Endothelial cell of umbilical vein (primary cell): ENCODE measurements around the gene KIAA1671. TPM values are rescaled to one million over a fixed set of nuclear protein-coding genes. Genes with fewer than 3 reads are reported as not detected.
A peak's percentile ranks its signal among the peaks of the same experiment; 100 is the strongest.

Experiments used
- BruUV-seq: library from RNA; stranded (reverse); fragments of 400-500 nt; replicated peaks from 2 replicates; lab custom pipeline; 2021; lab: Mats Ljungman, UMichigan
- CTCF ChIA-PET: fragments of 300-600, 350-600 bp; sonication (Branson Sonifier 250); formaldehyde crosslinking; loops from one replicate; lab custom pipeline; 2021; ENCODE audit warnings: antibody characterized with exemption, inconsistent platforms; lab: Charles Lee
- POLR2A ChIA-PET: fragments of 300-600, 350-600 bp; sonication (Branson Sonifier 250); formaldehyde crosslinking; loops from one replicate; lab custom pipeline; 2021; ENCODE audit warnings: antibody characterized with exemption, inconsistent platforms; lab: Charles Lee
- DNase-seq: peaks from one replicate; pipeline ENCODE4 v3.0.0-alpha.2; 2011; ENCODE audit warnings: low read depth, low spot score
- FAIRE-seq: peaks from 2 replicates; lab custom pipeline; 2011; peaks lifted over from hg19 to GRCh38; lab: Jason Lieb, UNC
- H2AFZ ChIP-seq: 2 replicates; pipeline ENCODE4 v1.6.0; 2012; ENCODE audit warnings: low read depth, low read length, control low read depth, inconsistent platforms
- H3K27ac ChIP-seq: 2 replicates; pipeline ENCODE4 v1.5.1; 2011; ENCODE audit warnings: low read depth, mild to moderate bottlenecking, control low read depth, low read length, moderate library complexity; ENCODE audit not compliant: insufficient read depth
- H3K27me3 ChIP-seq, 2 experiments: 2 replicates each; pipeline versions ENCODE4 v1.6.0 to v1.6.1; 2011; ENCODE audit warnings: low read length in 2 of 2, mixed read lengths in 1 of 2; ENCODE audit not compliant: control insufficient read depth in 2 of 2, insufficient read depth in 2 of 2
- H3K36me3 ChIP-seq, 2 experiments: 2 replicates in 1 of 2; 3 replicates in 1 of 2; pipeline ENCODE4 v1.5.1; 2011; ENCODE audit warnings: low read length in 2 of 2, mild to moderate bottlenecking in 1 of 2, moderate library complexity in 1 of 2; ENCODE audit not compliant: control insufficient read depth in 2 of 2, insufficient read depth in 2 of 2; ENCODE audit errors: extremely low read depth in 1 of 2
- H3K4me1 ChIP-seq: 3 replicates; pipeline ENCODE4 v1.5.1; 2011; ENCODE audit warnings: mild to moderate bottlenecking, low read length; ENCODE audit not compliant: control insufficient read depth, insufficient read depth; ENCODE audit errors: extremely low read depth
- H3K4me2 ChIP-seq: 2 replicates; pipeline ENCODE4 v1.6.1; 2011; ENCODE audit warnings: low read length, control low read depth, mixed read lengths; ENCODE audit not compliant: insufficient read depth
- H3K4me3 ChIP-seq, 3 experiments: fragments of 200-600 bp in 1 of 3; sonication (generic), shearing (Covaris generic) in 1 of 3; replicated peaks in 1 of 3; 2 replicates each; pipeline ENCODE4 v1.5.1; 2011 to 2016; ENCODE audit warnings: control low read depth in 3 of 3, low read length in 3 of 3, mild to moderate bottlenecking in 2 of 3, inconsistent platforms in 1 of 3, low read depth in 1 of 3, moderate library complexity in 1 of 3; ENCODE audit not compliant: insufficient read depth in 1 of 3
- H3K79me2 ChIP-seq: 2 replicates; pipeline ENCODE4 v1.6.0; 2012; ENCODE audit warnings: low read length, inconsistent platforms; ENCODE audit not compliant: control insufficient read depth, insufficient read depth
- H3K9ac ChIP-seq: replicated peaks from 2 replicates; pipeline ENCODE3; 2011; ENCODE audit warnings: low read length, control low read depth; ENCODE audit not compliant: insufficient read depth; ENCODE audit errors: extremely low read depth
- H3K9me1 ChIP-seq: replicated peaks from 3 replicates; pipeline ENCODE4 v1.6.0; 2011; ENCODE audit warnings: mild to moderate bottlenecking, low read length; ENCODE audit not compliant: control insufficient read depth, insufficient read depth; ENCODE audit errors: extremely low read depth
- H3K9me3 ChIP-seq: replicated peaks from 2 replicates; pipeline ENCODE4 v1.5.1; 2012; ENCODE audit warnings: low read length, inconsistent platforms; ENCODE audit not compliant: control insufficient read depth, insufficient read depth
- H4K20me1 ChIP-seq: replicated peaks from 2 replicates; pipeline ENCODE3; 2011; ENCODE audit warnings: mild to moderate bottlenecking, low read length; ENCODE audit not compliant: control insufficient read depth, insufficient read depth; ENCODE audit errors: extremely low read depth
- EZH2 ChIP-seq: IDR thresholded peaks from 2 replicates; pipeline ENCODE4 v1.6.1; 2012; ENCODE audit warnings: borderline replicate concordance, low read depth, mild to moderate bottlenecking, moderate library complexity, low read length, inconsistent platforms; ENCODE audit not compliant: severe bottlenecking
- FOS ChIP-seq: IDR thresholded peaks from 2 replicates; pipeline ENCODE4 v1.6.1; 2011; ENCODE audit warnings: mild to moderate bottlenecking, low read length, moderate library complexity, borderline replicate concordance; ENCODE audit not compliant: insufficient read depth
- GATA2 ChIP-seq: IDR thresholded peaks from 2 replicates; pipeline ENCODE4 v1.7.0; 2011; ENCODE audit warnings: low read depth, mild to moderate bottlenecking, moderate library complexity, mixed read lengths, low read length; ENCODE audit not compliant: insufficient read length, insufficient read depth
- JUN ChIP-seq: IDR thresholded peaks from 2 replicates; pipeline ENCODE4 v1.6.1; 2011; ENCODE audit warnings: borderline replicate concordance, low read depth; ENCODE audit not compliant: insufficient read length, insufficient read depth
- MYC ChIP-seq: IDR thresholded peaks from one replicate; pipeline ENCODE4 v1.6.1; 2011; ENCODE audit warnings: mild to moderate bottlenecking, low read depth, low read length
- POLR2A ChIP-seq: IDR thresholded peaks from 2 replicates; pipeline ENCODE4 v1.6.1; 2012; ENCODE audit warnings: low read depth, mild to moderate bottlenecking, control low read depth, low read length
- POLR2AphosphoS5 ChIP-seq: IDR thresholded peaks from 2 replicates; pipeline ENCODE4 v1.6.1; 2012; ENCODE audit warnings: low read depth, mild to moderate bottlenecking, control low read depth, low read length, moderate library complexity; ENCODE audit not compliant: insufficient read depth
- dilution Hi-C: fragments of 300-500 bp; cut with MboI; formaldehyde crosslinking; loops from one replicate; pipeline ENCODE4 v1.15.0; 2019; ENCODE audit warnings: low sequenced_read_pairs; ENCODE audit not compliant: extremely low pct_ligation_motif_present
- intact Hi-C: fragments of 100-400 bp; cut with micrococcal nuclease; formaldehyde crosslinking; loops from one replicate; pipeline ENCODE4 v1.10.0; 2022
- polyA plus RNA-seq, 4 experiments: library from polyadenylated mRNA; depleted of rRNA in 3 of 4; stranded (reverse) in 3 of 4; unstranded in 1 of 4; fragments of >200 nt; gene quantifications; 2 replicates each; pipeline versions ENCODE4 v1.2.1 to v1.2.3, GENCODE V29; 2011 to 2012; ENCODE audit warnings: missing spikeins in 1 of 4
- total RNA-seq: library from RNA; stranded (reverse); gene quantifications from 2 replicates; pipeline ENCODE4 v1.2.3, GENCODE V29; 2021
- TF ChIP-seq, protein P1 (sequence below), 2 donors: IDR thresholded peaks; 1 replicate in 1 of 2; 2 replicates in 1 of 2; pipeline ENCODE4 v1.5.1; 2011; ENCODE audit warnings: low read length in 2 of 2, mild to moderate bottlenecking in 2 of 2, moderate library complexity in 2 of 2, control low read depth in 1 of 2, inconsistent platforms in 1 of 2, low read depth in 1 of 2; ENCODE audit not compliant: insufficient read depth in 1 of 2; ENCODE audit errors: extremely low read depth in 1 of 2
- TF ChIP-seq, protein P2 (sequence below): IDR thresholded peaks from 2 replicates; pipeline ENCODE4 v1.6.1; 2011; ENCODE audit not compliant: insufficient read depth, insufficient read length

The KIAA1671 gene
- total and polyA plus RNA-seq, 2 donors (not counting 3 experiments of a cell fraction or from before 2014, with no cell fraction given): 23.1 to 85.1 TPM

DNA sequence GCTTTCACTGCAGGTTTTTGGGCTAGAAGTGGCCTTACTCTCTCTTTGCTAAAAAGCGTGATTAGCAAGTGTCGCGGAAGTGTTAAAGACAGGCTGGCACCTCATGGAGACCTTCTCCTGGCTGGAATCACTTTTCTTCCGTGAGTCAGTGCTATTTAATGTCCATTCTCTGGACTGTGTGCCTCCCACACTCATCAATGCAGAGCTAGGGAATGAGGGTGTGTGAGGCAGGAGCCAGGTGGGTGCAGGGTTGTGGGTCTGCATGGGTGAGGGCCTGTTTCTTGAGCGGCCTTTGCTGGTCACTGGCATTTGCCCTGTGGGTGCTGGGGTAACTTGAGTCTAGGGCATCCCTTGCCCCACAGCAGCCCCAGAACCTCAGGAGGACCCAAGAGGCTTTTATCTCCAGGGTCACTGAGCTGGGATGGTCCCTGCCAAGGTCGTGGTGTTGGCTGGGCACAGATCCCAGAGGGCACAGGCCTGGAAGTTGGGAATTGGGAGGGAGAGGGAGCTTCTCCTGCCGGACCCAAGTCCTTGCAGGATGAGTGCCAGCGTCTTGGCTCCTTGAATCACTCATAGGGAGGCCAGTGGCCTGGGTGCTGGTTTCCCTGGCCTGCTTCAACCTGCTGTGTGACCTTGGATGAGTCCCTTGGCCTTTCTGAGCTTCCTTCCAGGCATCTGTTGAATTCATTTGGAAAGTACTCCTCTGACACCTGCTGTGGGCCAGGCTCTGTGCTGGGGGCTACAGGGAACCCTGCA, 30.0 kb downstream of the KIAA1671 start:
- H2AFZ ChIP-seq: no peak overlapping the region
- H3K4me3 ChIP-seq: no peak overlapping the region
- peak overlapping the region; percentile 1 for H3K4me2 ChIP-seq
- H3K9ac ChIP-seq: peak overlapping the region; percentile 18
- peaks cover 54% of the 10 kb centered on the region for H3K4me1 ChIP-seq
- no peaks in the 10 kb centered on the region for H3K36me3 ChIP-seq
- no peak for DNase-seq
- ChIA-PET POLR2A (interaction anchor here (1.0 kb wide), 1 partner anchor 31 kb away, joined by 4 read pairs; no protein-coding TSS in a partner anchor), CTCF (interaction anchor here (0.6 to 5.4 kb wide), 11 partner anchors 9 to 66 kb away, joined by 3 to 21 read pairs (median 6); no protein-coding TSS in a partner anchor)
- dilution Hi-C loops (no loop called here), intact Hi-C loops (no loop called here)
- peak overlapping the region; percentile 66 for H3K27ac ChIP-seq
- no peaks in the 10 kb centered on the region for H4K20me1 ChIP-seq
- peaks cover 28% of the 10 kb centered on the region for H3K79me2 ChIP-seq
- no peaks in the 10 kb centered on the region for H3K9me1 ChIP-seq
- no peaks in the 10 kb centered on the region for H3K9me3 ChIP-seq
- no TSS peak for BruUV-seq
- no peak for FAIRE-seq
- H3K27me3 ChIP-seq: no peaks in the 10 kb centered on the region
- TF ChIP-seq JUN: no peak
- TF ChIP-seq POLR2AphosphoS5: no peak
- TF ChIP-seq, protein P1, sequence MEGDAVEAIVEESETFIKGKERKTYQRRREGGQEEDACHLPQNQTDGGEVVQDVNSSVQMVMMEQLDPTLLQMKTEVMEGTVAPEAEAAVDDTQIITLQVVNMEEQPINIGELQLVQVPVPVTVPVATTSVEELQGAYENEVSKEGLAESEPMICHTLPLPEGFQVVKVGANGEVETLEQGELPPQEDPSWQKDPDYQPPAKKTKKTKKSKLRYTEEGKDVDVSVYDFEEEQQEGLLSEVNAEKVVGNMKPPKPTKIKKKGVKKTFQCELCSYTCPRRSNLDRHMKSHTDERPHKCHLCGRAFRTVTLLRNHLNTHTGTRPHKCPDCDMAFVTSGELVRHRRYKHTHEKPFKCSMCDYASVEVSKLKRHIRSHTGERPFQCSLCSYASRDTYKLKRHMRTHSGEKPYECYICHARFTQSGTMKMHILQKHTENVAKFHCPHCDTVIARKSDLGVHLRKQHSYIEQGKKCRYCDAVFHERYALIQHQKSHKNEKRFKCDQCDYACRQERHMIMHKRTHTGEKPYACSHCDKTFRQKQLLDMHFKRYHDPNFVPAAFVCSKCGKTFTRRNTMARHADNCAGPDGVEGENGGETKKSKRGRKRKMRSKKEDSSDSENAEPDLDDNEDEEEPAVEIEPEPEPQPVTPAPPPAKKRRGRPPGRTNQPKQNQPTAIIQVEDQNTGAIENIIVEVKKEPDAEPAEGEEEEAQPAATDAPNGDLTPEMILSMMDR (IDR thresholded peaks at IDR 0.05; ENCODE audit: extremely low read depth in 1 of 2, insufficient read depth in 1 of 2, low read depth in 1 of 2, low read length in 2 of 2): no peak
- TF ChIP-seq GATA2: no peak
- no peak for TF ChIP-seq MYC
- no peak for TF ChIP-seq EZH2
- TF ChIP-seq FOS: no peak
- TF ChIP-seq, protein P2, sequence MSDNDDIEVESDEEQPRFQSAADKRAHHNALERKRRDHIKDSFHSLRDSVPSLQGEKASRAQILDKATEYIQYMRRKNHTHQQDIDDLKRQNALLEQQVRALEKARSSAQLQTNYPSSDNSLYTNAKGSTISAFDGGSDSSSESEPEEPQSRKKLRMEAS: no peak
- TF ChIP-seq POLR2A: no peak
